Measurements from ENCODE around the gene TRA2B. TPM values are rescaled to one million over a fixed set of nuclear protein-coding genes. Genes with fewer than 3 reads are reported as not detected.
A peak's percentile ranks its signal among the peaks of the same experiment; 100 is the strongest.

Gene TRA2B
- total RNA-seq, 1 donor from 2014 or later, result 120 TPM

- Mint-ChIP-seq H3K9me3 (ENCODE audit: unreplicated experiment) (peaks cover 1% of the 10 kb centered on the region), H3K4me3 (ENCODE audit: unreplicated experiment) (no peak overlapping the region), H3K4me1 (ENCODE audit: low read depth, unreplicated experiment) (peaks cover 15% of the 10 kb centered on the region), H3K36me3 (ENCODE audit: low read depth, unreplicated experiment) (no peaks in the 10 kb centered on the region), H3K27me3 (ENCODE audit: low read depth, unreplicated experiment) (peaks cover 20% of the 10 kb centered on the region), H3K27ac (ENCODE audit: unreplicated experiment) (no peak overlapping the region)
- H3K27me3 ChIP-seq (ENCODE audit: insufficient read depth, low read length), result no peaks in the 10 kb centered on the region
- H3K36me3 ChIP-seq (ENCODE audit: insufficient read depth, low read length), result no peaks in the 10 kb centered on the region
- H3K79me2 ChIP-seq (ENCODE audit: insufficient read depth, low read length), result no peaks in the 10 kb centered on the region
- H2AFZ ChIP-seq (ENCODE audit: low read depth, low read length), result no peak overlapping the region
- TF ChIP-seq EZH2 (IDR thresholded peaks at IDR 0.05; ENCODE audit: insufficient read depth, low read length), result no peak
- TF ChIP-seq, protein P1, sequence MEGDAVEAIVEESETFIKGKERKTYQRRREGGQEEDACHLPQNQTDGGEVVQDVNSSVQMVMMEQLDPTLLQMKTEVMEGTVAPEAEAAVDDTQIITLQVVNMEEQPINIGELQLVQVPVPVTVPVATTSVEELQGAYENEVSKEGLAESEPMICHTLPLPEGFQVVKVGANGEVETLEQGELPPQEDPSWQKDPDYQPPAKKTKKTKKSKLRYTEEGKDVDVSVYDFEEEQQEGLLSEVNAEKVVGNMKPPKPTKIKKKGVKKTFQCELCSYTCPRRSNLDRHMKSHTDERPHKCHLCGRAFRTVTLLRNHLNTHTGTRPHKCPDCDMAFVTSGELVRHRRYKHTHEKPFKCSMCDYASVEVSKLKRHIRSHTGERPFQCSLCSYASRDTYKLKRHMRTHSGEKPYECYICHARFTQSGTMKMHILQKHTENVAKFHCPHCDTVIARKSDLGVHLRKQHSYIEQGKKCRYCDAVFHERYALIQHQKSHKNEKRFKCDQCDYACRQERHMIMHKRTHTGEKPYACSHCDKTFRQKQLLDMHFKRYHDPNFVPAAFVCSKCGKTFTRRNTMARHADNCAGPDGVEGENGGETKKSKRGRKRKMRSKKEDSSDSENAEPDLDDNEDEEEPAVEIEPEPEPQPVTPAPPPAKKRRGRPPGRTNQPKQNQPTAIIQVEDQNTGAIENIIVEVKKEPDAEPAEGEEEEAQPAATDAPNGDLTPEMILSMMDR (IDR thresholded peaks at IDR 0.05; ENCODE audit: insufficient read depth, low read depth, low read length), result no peak
- FAIRE-seq, result no peak
- no peak overlapping the region for H3K4me3 ChIP-seq (ENCODE audit: insufficient read depth, low read depth, low read length)
- no peaks in the 10 kb centered on the region for H4K20me1 ChIP-seq (ENCODE audit: insufficient read depth, low read length)
- H3K27ac ChIP-seq (ENCODE audit: low read depth, low read length), result no peak overlapping the region
- H3K9me3 ChIP-seq (ENCODE audit: insufficient read depth, low read depth, low read length), result no peaks in the 10 kb centered on the region
- no peak overlapping the region for H3K9ac ChIP-seq (ENCODE audit: low read length)
- peaks cover 12% of the 10 kb centered on the region for H3K4me1 ChIP-seq (ENCODE audit: insufficient read depth, low read length)
- DNase-seq (ENCODE audit: low read depth), result no peak
- H3K4me2 ChIP-seq (ENCODE audit: low read length), result no peak overlapping the region
Measured at GRCh38 chr3:185984203-185984602, 46.4 kb upstream of the TRA2B start.

GRCh38 chr3:185983495-185984141 is 45.8 kb upstream of the TRA2B start:
- no peak overlapping the region for H3K4me3 ChIP-seq (ENCODE audit: insufficient read depth, low read depth, low read length)
- H3K27me3 Mint-ChIP-seq (ENCODE audit: low read depth, unreplicated experiment), result peaks cover 20% of the 10 kb centered on the region
- no peak overlapping the region for H3K27ac Mint-ChIP-seq (ENCODE audit: unreplicated experiment)
- H3K4me3 Mint-ChIP-seq (ENCODE audit: unreplicated experiment), result no peak overlapping the region
- TF ChIP-seq EZH2 (IDR thresholded peaks at IDR 0.05; ENCODE audit: insufficient read depth, low read length), result no peak
- TF ChIP-seq, protein P1 (IDR thresholded peaks at IDR 0.05; ENCODE audit: insufficient read depth, low read depth, low read length), result peak; percentile 85
- no peaks in the 10 kb centered on the region for H4K20me1 ChIP-seq (ENCODE audit: insufficient read depth, low read length)
- H2AFZ ChIP-seq (ENCODE audit: low read depth, low read length), result no peak overlapping the region
- H3K9me3 Mint-ChIP-seq (ENCODE audit: unreplicated experiment), result no peaks in the 10 kb centered on the region
- no peaks in the 10 kb centered on the region for H3K36me3 Mint-ChIP-seq (ENCODE audit: low read depth, unreplicated experiment)
- no peak overlapping the region for H3K27ac ChIP-seq (ENCODE audit: low read depth, low read length)
- H3K4me1 ChIP-seq (ENCODE audit: insufficient read depth, low read length), result peaks cover 12% of the 10 kb centered on the region
- no peaks in the 10 kb centered on the region for H3K27me3 ChIP-seq (ENCODE audit: insufficient read depth, low read length)
- H3K4me2 ChIP-seq (ENCODE audit: low read length), result peak overlapping the region; percentile 56
- no peaks in the 10 kb centered on the region for H3K9me3 ChIP-seq (ENCODE audit: insufficient read depth, low read depth, low read length)
- H3K4me1 Mint-ChIP-seq (ENCODE audit: low read depth, unreplicated experiment), result peaks cover 15% of the 10 kb centered on the region
- H3K79me2 ChIP-seq (ENCODE audit: insufficient read depth, low read length), result no peaks in the 10 kb centered on the region
- peak; percentile 15 for DNase-seq (ENCODE audit: low read depth)
- H3K9ac ChIP-seq (ENCODE audit: low read length), result no peak overlapping the region
- no peak for FAIRE-seq
- no peaks in the 10 kb centered on the region for H3K36me3 ChIP-seq (ENCODE audit: insufficient read depth, low read length)

DNA sequence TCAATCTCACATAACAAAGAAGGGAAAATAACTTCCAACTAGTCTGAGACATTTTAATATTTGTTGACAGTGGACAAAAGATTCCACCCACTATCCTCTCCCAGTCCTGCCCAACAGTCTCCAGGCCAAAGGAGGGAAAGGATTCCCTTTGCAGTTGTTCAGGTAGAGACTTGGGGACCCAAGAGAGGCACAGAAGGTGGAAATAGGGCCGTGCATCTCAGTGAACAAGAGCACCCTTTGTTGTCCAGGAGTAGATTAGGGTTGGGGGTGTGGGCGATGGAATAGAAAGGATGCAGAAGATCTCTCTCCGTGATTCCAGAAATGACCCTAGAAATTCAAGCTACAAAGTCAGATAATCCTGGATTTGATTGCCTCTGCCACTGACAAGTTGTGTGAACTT is 44.8 kb upstream of the TRA2B start:
- Mint-ChIP-seq H3K27me3 (ENCODE audit: low read depth, unreplicated experiment) (peaks cover 19% of the 10 kb centered on the region), H3K4me3 (ENCODE audit: unreplicated experiment) (no peak overlapping the region), H3K36me3 (ENCODE audit: low read depth, unreplicated experiment) (no peaks in the 10 kb centered on the region), H3K9me3 (ENCODE audit: unreplicated experiment) (no peaks in the 10 kb centered on the region), H3K27ac (ENCODE audit: unreplicated experiment) (no peak overlapping the region), H3K4me1 (ENCODE audit: low read depth, unreplicated experiment) (peaks cover 15% of the 10 kb centered on the region)
- DNase-seq (ENCODE audit: low read depth) (no peak), FAIRE-seq (no peak)
- Histone ChIP-seq H3K4me1 (ENCODE audit: insufficient read depth, low read length) (peaks cover 12% of the 10 kb centered on the region), H3K79me2 (ENCODE audit: insufficient read depth, low read length) (no peaks in the 10 kb centered on the region), H3K27me3 (ENCODE audit: insufficient read depth, low read length) (no peaks in the 10 kb centered on the region), H4K20me1 (ENCODE audit: insufficient read depth, low read length) (no peaks in the 10 kb centered on the region), H2AFZ (ENCODE audit: low read depth, low read length) (no peak overlapping the region), H3K4me2 (ENCODE audit: low read length) (no peak overlapping the region), H3K9me3 (ENCODE audit: insufficient read depth, low read depth, low read length) (no peaks in the 10 kb centered on the region), H3K9ac (ENCODE audit: low read length) (no peak overlapping the region), H3K36me3 (ENCODE audit: insufficient read depth, low read length) (no peaks in the 10 kb centered on the region), H3K27ac (ENCODE audit: low read depth, low read length) (no peak overlapping the region), H3K4me3 (ENCODE audit: insufficient read depth, low read depth, low read length) (no peak overlapping the region)
- TF ChIP-seq, protein P1 (IDR thresholded peaks at IDR 0.05; ENCODE audit: insufficient read depth, low read depth, low read length), result no peak
- TF ChIP-seq EZH2 (IDR thresholded peaks at IDR 0.05; ENCODE audit: insufficient read depth, low read length), result no peak

Data from astrocyte (in vitro differentiated cells and primary cell).